HEK293 (cell line): ENCODE results near the gene PCGF1.

Source experiments
- HOXC10 ChIP-seq: sonication (generic); formaldehyde crosslinking; IDR thresholded peaks from 2 replicates; pipeline ENCODE4 v1.8.1; 2023; ENCODE audit warnings: mild to moderate bottlenecking, missing genetic modification reagents
- MEIS1 ChIP-seq: sonication (generic); formaldehyde crosslinking; IDR thresholded peaks from 2 replicates; pipeline ENCODE4 v1.8.1; 2022; ENCODE audit warnings: missing genetic modification reagents, mild to moderate bottlenecking, borderline replicate concordance
- MYNN ChIP-seq: fragments of 450-650 bp; formaldehyde crosslinking; IDR thresholded peaks from 2 replicates; pipeline ENCODE4 v1.5.1; 2016; ENCODE audit warnings: missing biosample characterization, missing genetic modification characterization, borderline replicate concordance
- SCRT2 ChIP-seq: fragments of 450-650 bp; formaldehyde crosslinking; IDR thresholded peaks from 2 replicates; pipeline ENCODE4 v1.5.1; 2016; ENCODE audit warnings: missing biosample characterization, missing genetic modification characterization
- SETDB1 ChIP-seq: IDR thresholded peaks from one replicate; pipeline ENCODE4 v1.6.1; 2017; ENCODE audit warnings: mild to moderate bottlenecking, low read length, moderate library complexity, mixed read lengths; ENCODE audit not compliant: insufficient read length
- SP3 ChIP-seq: fragments of 450-650 bp; formaldehyde crosslinking; IDR thresholded peaks from 2 replicates; pipeline ENCODE4 v1.5.1; 2016; ENCODE audit warnings: missing biosample characterization, missing genetic modification characterization
- TRIM28 ChIP-seq: IDR thresholded peaks from 2 replicates; pipeline ENCODE4 v1.6.1; 2011; ENCODE audit warnings: low read length, control low read depth, borderline replicate concordance
- ZBTB7A ChIP-seq: fragments of 450-650 bp; formaldehyde crosslinking; IDR thresholded peaks from 2 replicates; pipeline ENCODE4 v1.5.1; 2016; ENCODE audit warnings: low read depth, missing biosample characterization, missing genetic modification characterization
- ZFP3 ChIP-seq: fragments of 450-650 bp; formaldehyde crosslinking; IDR thresholded peaks from 2 replicates; pipeline ENCODE4 v1.5.1; 2016; ENCODE audit warnings: low read depth, missing biosample characterization, missing genetic modification characterization
- ZFP37 ChIP-seq: fragments of 450-650 bp; formaldehyde crosslinking; IDR thresholded peaks from 2 replicates; pipeline ENCODE4 v1.5.1; 2016; ENCODE audit warnings: missing biosample characterization, missing genetic modification characterization
- ZFP41 ChIP-seq: fragments of 450-650 bp; formaldehyde crosslinking; IDR thresholded peaks from 2 replicates; pipeline ENCODE4 v1.5.1; 2016; ENCODE audit warnings: missing biosample characterization, missing genetic modification characterization, borderline replicate concordance
- ZNF132 ChIP-seq: fragments of 450-650 bp; formaldehyde crosslinking; IDR thresholded peaks from 2 replicates; pipeline ENCODE4 v1.5.1; 2017; ENCODE audit warnings: missing biosample characterization, missing genetic modification characterization, borderline replicate concordance
- ZNF133 ChIP-seq: fragments of 450-650 bp; formaldehyde crosslinking; IDR thresholded peaks from 2 replicates; pipeline ENCODE4 v1.5.1; 2016; ENCODE audit warnings: missing biosample characterization, missing genetic modification characterization
- ZNF146 ChIP-seq: fragments of 450-650 bp; formaldehyde crosslinking; IDR thresholded peaks from 2 replicates; pipeline ENCODE4 v1.5.1; 2016; ENCODE audit warnings: missing biosample characterization, missing genetic modification characterization
- ZNF184 ChIP-seq: fragments of 450-650 bp; IDR thresholded peaks from 2 replicates; pipeline ENCODE4 v1.5.1; 2018; ENCODE audit warnings: missing biosample characterization, mild to moderate bottlenecking, missing genetic modification characterization
- ZNF211 ChIP-seq: fragments of 450-650 bp; formaldehyde crosslinking; IDR thresholded peaks from 2 replicates; pipeline ENCODE4 v1.5.1; 2016; ENCODE audit warnings: low read depth, missing biosample characterization, missing genetic modification characterization
- ZNF214 ChIP-seq: fragments of 450-650 bp; formaldehyde crosslinking; IDR thresholded peaks from 2 replicates; pipeline ENCODE4 v1.5.1; 2017; ENCODE audit warnings: missing biosample characterization, mild to moderate bottlenecking, missing genetic modification characterization, borderline replicate concordance
- ZNF23 ChIP-seq: fragments of 450-650 bp; formaldehyde crosslinking; IDR thresholded peaks from 2 replicates; pipeline ENCODE4 v1.5.1; 2016; ENCODE audit warnings: missing biosample characterization, missing genetic modification characterization, borderline replicate concordance
- ZNF335 ChIP-seq: fragments of 450-650 bp; formaldehyde crosslinking; conservative IDR thresholded peaks from 2 replicates; pipeline ENCODE4 v1.5.1; 2016; ENCODE audit warnings: missing biosample characterization, missing genetic modification characterization
- ZNF391 ChIP-seq: fragments of 450-650 bp; formaldehyde crosslinking; IDR thresholded peaks from 2 replicates; pipeline ENCODE4 v1.5.1; 2016; ENCODE audit warnings: low read depth, missing biosample characterization, missing genetic modification characterization, borderline replicate concordance
- ZNF404 ChIP-seq: fragments of 450-650 bp; formaldehyde crosslinking; IDR thresholded peaks from 2 replicates; pipeline ENCODE4 v1.5.1; 2017; ENCODE audit warnings: missing biosample characterization, missing genetic modification characterization
- ZNF416 ChIP-seq: fragments of 450-650 bp; formaldehyde crosslinking; IDR thresholded peaks from 2 replicates; pipeline ENCODE4 v1.5.1; 2016; ENCODE audit warnings: missing biosample characterization, missing genetic modification characterization
- ZNF548 ChIP-seq: fragments of 450-650 bp; formaldehyde crosslinking; IDR thresholded peaks from 2 replicates; pipeline ENCODE4 v1.5.1; 2016; ENCODE audit warnings: missing biosample characterization, missing genetic modification characterization
- ZNF626 ChIP-seq: fragments of 450-650 bp; sonication (Bioruptor Pico); formaldehyde crosslinking; IDR thresholded peaks from 2 replicates; pipeline ENCODE4 v1.5.1; 2018; ENCODE audit warnings: missing biosample characterization, missing genetic modification characterization, inconsistent platforms
- ZNF660 ChIP-seq: fragments of 450-650 bp; IDR thresholded peaks from 2 replicates; pipeline ENCODE4 v1.5.1; 2018; ENCODE audit warnings: missing biosample characterization, mild to moderate bottlenecking, missing genetic modification characterization
- ZNF768 ChIP-seq: fragments of 450-650 bp; formaldehyde crosslinking; IDR thresholded peaks from 2 replicates; pipeline ENCODE4 v1.5.1; 2018; ENCODE audit warnings: missing biosample characterization, mild to moderate bottlenecking, missing genetic modification characterization
- ZNF785 ChIP-seq: fragments of 450-650 bp; formaldehyde crosslinking; IDR thresholded peaks from 2 replicates; pipeline ENCODE4 v1.5.1; 2016; ENCODE audit warnings: missing biosample characterization, missing genetic modification characterization
- ZSCAN30 ChIP-seq: fragments of 450-650 bp; IDR thresholded peaks from 2 replicates; pipeline ENCODE4 v1.5.1; 2018; ENCODE audit warnings: missing biosample characterization, mild to moderate bottlenecking, missing genetic modification characterization, moderate library complexity
- TF ChIP-seq, protein P1 (sequence below): fragments of 450-650 bp; formaldehyde crosslinking; IDR thresholded peaks from 2 replicates; pipeline ENCODE4 v1.5.1; 2016; ENCODE audit warnings: missing biosample characterization, missing genetic modification characterization
- TF ChIP-seq, protein P2 (sequence below): fragments of 450-650 bp; formaldehyde crosslinking; IDR thresholded peaks from 2 replicates; pipeline ENCODE4 v1.5.1; 2016; ENCODE audit warnings: missing biosample characterization, missing genetic modification characterization
- TF ChIP-seq, protein P3 (sequence below): fragments of 450-650 bp; formaldehyde crosslinking; IDR thresholded peaks from 2 replicates; pipeline ENCODE4 v1.5.1; 2016; ENCODE audit warnings: missing biosample characterization, missing genetic modification characterization
- TF ChIP-seq, protein P4 (sequence below): fragments of 450-650 bp; formaldehyde crosslinking; IDR thresholded peaks from 2 replicates; pipeline ENCODE4 v1.5.1; 2017; ENCODE audit warnings: missing biosample characterization, missing genetic modification characterization
- TF ChIP-seq, protein P5 (sequence below): fragments of 450-650 bp; formaldehyde crosslinking; IDR thresholded peaks from 2 replicates; pipeline ENCODE4 v1.5.1; 2016; ENCODE audit warnings: missing biosample characterization, missing genetic modification characterization

Gene PCGF1

DNA sequence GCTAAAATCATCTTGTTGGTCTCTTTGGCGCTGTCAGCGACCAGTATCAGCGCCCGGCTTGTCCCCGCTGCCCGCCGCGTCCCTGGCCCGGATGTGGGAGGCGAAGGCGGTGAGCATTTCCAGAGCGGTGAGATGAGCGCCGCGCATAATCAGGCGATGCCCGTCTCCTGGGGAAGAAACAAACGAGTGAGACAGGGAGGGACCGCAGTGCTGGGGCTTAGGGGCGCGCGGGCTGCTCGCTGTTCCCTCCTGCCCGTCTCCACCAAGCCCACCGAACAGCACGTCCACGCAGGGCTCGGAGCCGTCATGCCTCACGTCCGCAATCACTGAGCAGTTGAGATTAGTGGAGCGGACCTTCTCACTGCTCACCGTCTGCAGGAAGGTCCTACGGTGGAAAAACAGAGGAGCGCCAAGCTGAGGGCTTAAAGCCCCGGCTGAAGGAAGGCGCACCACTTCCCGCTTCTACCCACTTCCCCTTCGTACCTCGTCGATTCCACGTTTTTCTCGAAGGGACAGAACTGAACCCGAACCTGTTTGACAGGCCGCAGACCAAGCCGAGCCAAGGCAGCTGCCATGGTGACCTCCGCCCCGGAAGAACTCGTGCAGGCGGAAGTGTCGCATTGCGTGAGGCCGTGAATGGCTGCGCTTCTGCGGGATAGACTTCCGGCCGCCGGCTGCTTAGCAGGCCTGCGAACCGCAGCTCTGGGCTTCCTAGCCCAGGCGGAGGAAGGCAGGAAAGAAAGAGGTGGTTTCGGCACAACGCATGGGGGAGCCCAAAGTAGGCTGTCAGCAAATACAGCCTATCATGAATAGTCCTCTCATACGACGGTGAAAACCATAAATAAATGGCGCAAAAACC lies 35.2 kb downstream of the PCGF1 start, which contains the start of gene MRPL53 (continued):
- TF ChIP-seq, protein P1, sequence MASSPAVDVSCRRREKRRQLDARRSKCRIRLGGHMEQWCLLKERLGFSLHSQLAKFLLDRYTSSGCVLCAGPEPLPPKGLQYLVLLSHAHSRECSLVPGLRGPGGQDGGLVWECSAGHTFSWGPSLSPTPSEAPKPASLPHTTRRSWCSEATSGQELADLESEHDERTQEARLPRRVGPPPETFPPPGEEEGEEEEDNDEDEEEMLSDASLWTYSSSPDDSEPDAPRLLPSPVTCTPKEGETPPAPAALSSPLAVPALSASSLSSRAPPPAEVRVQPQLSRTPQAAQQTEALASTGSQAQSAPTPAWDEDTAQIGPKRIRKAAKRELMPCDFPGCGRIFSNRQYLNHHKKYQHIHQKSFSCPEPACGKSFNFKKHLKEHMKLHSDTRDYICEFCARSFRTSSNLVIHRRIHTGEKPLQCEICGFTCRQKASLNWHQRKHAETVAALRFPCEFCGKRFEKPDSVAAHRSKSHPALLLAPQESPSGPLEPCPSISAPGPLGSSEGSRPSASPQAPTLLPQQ (tag by site-specific recombination), result peak; percentile 66; the same call in 1 of the 2 replicates
- TF ChIP-seq ZNF404 (tag by site-specific recombination), result no peak
- peak; percentile 95 for TF ChIP-seq ZSCAN30
- peak; percentile 59; the same call in 1 of the 2 replicates for TF ChIP-seq MEIS1 (CRISPR knock-in tag)
- peak; percentile 54; the same call in 1 of the 2 replicates for TF ChIP-seq ZNF660 (tag by site-specific recombination)
- TF ChIP-seq ZNF335 (tag by site-specific recombination), result peak; percentile 89
- TF ChIP-seq SP3 (tag by site-specific recombination), result peak; percentile 63
- no peak for TF ChIP-seq ZBTB7A (tag by site-specific recombination)
- no peak for TF ChIP-seq ZNF23 (tag by site-specific recombination)
- 0 out of 2 replicates have a peak, but pooled peaks have one; percentile 39 for TF ChIP-seq ZNF391
- TF ChIP-seq ZNF133 (tag by site-specific recombination), result no peak
- peak; percentile 88 for TF ChIP-seq ZFP37
- no peak for TF ChIP-seq ZNF548 (tag by site-specific recombination)
- no peak for TF ChIP-seq ZNF184 (tag by site-specific recombination)
- TF ChIP-seq, protein P2, sequence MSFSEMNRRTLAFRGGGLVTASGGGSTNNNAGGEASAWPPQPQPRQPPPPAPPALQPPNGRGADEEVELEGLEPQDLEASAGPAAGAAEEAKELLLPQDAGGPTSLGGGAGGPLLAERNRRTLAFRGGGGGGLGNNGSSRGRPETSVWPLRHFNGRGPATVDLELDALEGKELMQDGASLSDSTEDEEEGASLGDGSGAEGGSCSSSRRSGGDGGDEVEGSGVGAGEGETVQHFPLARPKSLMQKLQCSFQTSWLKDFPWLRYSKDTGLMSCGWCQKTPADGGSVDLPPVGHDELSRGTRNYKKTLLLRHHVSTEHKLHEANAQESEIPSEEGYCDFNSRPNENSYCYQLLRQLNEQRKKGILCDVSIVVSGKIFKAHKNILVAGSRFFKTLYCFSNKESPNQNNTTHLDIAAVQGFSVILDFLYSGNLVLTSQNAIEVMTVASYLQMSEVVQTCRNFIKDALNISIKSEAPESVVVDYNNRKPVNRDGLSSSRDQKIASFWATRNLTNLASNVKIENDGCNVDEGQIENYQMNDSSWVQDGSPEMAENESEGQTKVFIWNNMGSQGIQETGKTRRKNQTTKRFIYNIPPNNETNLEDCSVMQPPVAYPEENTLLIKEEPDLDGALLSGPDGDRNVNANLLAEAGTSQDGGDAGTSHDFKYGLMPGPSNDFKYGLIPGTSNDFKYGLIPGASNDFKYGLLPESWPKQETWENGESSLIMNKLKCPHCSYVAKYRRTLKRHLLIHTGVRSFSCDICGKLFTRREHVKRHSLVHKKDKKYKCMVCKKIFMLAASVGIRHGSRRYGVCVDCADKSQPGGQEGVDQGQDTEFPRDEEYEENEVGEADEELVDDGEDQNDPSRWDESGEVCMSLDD (tag by site-specific recombination), result no peak
- TF ChIP-seq ZNF416 (tag by site-specific recombination), result no peak
- TF ChIP-seq ZFP3 (tag by site-specific recombination), result no peak
- no peak for TF ChIP-seq MYNN (tag by site-specific recombination)
- no peak for TF ChIP-seq ZNF132 (tag by site-specific recombination)
- TF ChIP-seq ZNF214 (tag by site-specific recombination), result no peak
- TF ChIP-seq, protein P3, sequence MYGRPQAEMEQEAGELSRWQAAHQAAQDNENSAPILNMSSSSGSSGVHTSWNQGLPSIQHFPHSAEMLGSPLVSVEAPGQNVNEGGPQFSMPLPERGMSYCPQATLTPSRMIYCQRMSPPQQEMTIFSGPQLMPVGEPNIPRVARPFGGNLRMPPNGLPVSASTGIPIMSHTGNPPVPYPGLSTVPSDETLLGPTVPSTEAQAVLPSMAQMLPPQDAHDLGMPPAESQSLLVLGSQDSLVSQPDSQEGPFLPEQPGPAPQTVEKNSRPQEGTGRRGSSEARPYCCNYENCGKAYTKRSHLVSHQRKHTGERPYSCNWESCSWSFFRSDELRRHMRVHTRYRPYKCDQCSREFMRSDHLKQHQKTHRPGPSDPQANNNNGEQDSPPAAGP (tag by site-specific recombination), result no peak; the same call in 1 of the 2 replicates
- TF ChIP-seq SCRT2, result peak; percentile 77; the same call in 1 of the 2 replicates
- no peak for TF ChIP-seq ZNF768 (tag by site-specific recombination)
- 0 out of 2 replicates have a peak, but pooled peaks have one; percentile 59 for TF ChIP-seq HOXC10
- no peak for TF ChIP-seq ZNF785 (tag by site-specific recombination)
- TF ChIP-seq ZNF146, result 0 out of 2 replicates have a peak, but pooled peaks have one; percentile 6
- TF ChIP-seq SETDB1, result no peak
- no peak for TF ChIP-seq ZFP41 (tag by site-specific recombination)
- TF ChIP-seq ZNF211, result no peak
- TF ChIP-seq ZNF626 (tag by site-specific recombination), result no peak
- TF ChIP-seq, protein P4, sequence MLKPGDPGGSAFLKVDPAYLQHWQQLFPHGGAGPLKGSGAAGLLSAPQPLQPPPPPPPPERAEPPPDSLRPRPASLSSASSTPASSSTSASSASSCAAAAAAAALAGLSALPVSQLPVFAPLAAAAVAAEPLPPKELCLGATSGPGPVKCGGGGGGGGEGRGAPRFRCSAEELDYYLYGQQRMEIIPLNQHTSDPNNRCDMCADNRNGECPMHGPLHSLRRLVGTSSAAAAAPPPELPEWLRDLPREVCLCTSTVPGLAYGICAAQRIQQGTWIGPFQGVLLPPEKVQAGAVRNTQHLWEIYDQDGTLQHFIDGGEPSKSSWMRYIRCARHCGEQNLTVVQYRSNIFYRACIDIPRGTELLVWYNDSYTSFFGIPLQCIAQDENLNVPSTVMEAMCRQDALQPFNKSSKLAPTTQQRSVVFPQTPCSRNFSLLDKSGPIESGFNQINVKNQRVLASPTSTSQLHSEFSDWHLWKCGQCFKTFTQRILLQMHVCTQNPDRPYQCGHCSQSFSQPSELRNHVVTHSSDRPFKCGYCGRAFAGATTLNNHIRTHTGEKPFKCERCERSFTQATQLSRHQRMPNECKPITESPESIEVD (tag by site-specific recombination), result no peak
- TF ChIP-seq, protein P5, sequence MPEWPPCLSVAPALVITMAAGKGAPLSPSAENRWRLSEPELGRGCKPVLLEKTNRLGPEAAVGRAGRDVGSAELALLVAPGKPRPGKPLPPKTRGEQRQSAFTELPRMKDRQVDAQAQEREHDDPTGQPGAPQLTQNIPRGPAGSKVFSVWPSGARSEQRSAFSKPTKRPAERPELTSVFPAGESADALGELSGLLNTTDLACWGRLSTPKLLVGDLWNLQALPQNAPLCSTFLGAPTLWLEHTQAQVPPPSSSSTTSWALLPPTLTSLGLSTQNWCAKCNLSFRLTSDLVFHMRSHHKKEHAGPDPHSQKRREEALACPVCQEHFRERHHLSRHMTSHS, result no peak
- TF ChIP-seq TRIM28, result peak; percentile 82; the same call in 1 of the 2 replicates
